ENCODE measurements around the gene ALCAM.

GRCh38 chr3:105343991-105344390 lies 22.7 kb upstream of the ALCAM start:
- TF ChIP-seq, protein P1, sequence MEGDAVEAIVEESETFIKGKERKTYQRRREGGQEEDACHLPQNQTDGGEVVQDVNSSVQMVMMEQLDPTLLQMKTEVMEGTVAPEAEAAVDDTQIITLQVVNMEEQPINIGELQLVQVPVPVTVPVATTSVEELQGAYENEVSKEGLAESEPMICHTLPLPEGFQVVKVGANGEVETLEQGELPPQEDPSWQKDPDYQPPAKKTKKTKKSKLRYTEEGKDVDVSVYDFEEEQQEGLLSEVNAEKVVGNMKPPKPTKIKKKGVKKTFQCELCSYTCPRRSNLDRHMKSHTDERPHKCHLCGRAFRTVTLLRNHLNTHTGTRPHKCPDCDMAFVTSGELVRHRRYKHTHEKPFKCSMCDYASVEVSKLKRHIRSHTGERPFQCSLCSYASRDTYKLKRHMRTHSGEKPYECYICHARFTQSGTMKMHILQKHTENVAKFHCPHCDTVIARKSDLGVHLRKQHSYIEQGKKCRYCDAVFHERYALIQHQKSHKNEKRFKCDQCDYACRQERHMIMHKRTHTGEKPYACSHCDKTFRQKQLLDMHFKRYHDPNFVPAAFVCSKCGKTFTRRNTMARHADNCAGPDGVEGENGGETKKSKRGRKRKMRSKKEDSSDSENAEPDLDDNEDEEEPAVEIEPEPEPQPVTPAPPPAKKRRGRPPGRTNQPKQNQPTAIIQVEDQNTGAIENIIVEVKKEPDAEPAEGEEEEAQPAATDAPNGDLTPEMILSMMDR (conservative IDR thresholded peaks at IDR 0.05; ENCODE audit: low read depth, low read length), result no peak
- TF ChIP-seq EZH2 (IDR thresholded peaks at IDR 0.05; ENCODE audit: borderline replicate concordance, low read depth, low read length, poor library complexity, severe bottlenecking), result no peak
